H1 (cell line): Measurements from ENCODE around the gene ID2.

ENCODE experiments used
- SIX5 ChIP-seq: IDR thresholded peaks from 2 replicates; pipeline ENCODE4 v1.6.1; 2011; ENCODE audit warnings: mild to moderate bottlenecking, low read depth, low read length
- ZNF274 ChIP-seq: IDR thresholded peaks from 2 replicates; pipeline ENCODE4 v1.7.0; 2012; ENCODE audit warnings: low read length, borderline replicate concordance; ENCODE audit errors: extremely low read depth
- TF ChIP-seq, protein P1 (sequence below), 3 experiments: IDR thresholded peaks; 1 replicate in 2 of 3; 2 replicates in 1 of 3; pipeline versions ENCODE4 v1.5.1 to v1.6.1; 2011; ENCODE audit warnings: low read length in 3 of 3, mild to moderate bottlenecking in 3 of 3, inconsistent platforms in 2 of 3, low read depth in 1 of 3, moderate library complexity in 1 of 3; ENCODE audit not compliant: insufficient read depth in 1 of 3; ENCODE audit errors: control extremely low read depth in 1 of 3

- no peak for TF ChIP-seq ZNF274
- TF ChIP-seq, protein P1, sequence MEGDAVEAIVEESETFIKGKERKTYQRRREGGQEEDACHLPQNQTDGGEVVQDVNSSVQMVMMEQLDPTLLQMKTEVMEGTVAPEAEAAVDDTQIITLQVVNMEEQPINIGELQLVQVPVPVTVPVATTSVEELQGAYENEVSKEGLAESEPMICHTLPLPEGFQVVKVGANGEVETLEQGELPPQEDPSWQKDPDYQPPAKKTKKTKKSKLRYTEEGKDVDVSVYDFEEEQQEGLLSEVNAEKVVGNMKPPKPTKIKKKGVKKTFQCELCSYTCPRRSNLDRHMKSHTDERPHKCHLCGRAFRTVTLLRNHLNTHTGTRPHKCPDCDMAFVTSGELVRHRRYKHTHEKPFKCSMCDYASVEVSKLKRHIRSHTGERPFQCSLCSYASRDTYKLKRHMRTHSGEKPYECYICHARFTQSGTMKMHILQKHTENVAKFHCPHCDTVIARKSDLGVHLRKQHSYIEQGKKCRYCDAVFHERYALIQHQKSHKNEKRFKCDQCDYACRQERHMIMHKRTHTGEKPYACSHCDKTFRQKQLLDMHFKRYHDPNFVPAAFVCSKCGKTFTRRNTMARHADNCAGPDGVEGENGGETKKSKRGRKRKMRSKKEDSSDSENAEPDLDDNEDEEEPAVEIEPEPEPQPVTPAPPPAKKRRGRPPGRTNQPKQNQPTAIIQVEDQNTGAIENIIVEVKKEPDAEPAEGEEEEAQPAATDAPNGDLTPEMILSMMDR (IDR thresholded peaks at IDR 0.05; ENCODE audit: control extremely low read depth in 1 of 3, insufficient read depth in 1 of 3, low read depth in 1 of 3, low read length in 3 of 3), result no peak
- TF ChIP-seq SIX5, result no peak
These were observed 8.9 kb upstream of the ID2 start for GRCh38 chr2:8672940-8673339.
